ENCODE measurements around the gene CES3. TPM values are rescaled to one million over a fixed set of nuclear protein-coding genes. Genes with fewer than 3 reads are reported as not detected.
A peak's percentile ranks its signal among the peaks of the same experiment; 100 is the strongest.

CES3 gene
- total RNA-seq, 1 donor from 2014 or later: 1.7 TPM

GRCh38 chr16:67000384-67001351 lies 39.6 kb downstream of the CES3 start:
- peak; percentile 36 for DNase-seq (ENCODE audit: low read depth)

- DNase-seq (ENCODE audit: low read depth): no peak
Observed at GRCh38 chr16:67001726-67002125, 40.7 kb downstream of the CES3 start.

GRCh38 chr16:67006930-67007658 lies 46.0 kb downstream of the CES3 start:
- DNase-seq (ENCODE audit: low read depth): no peak

- DNase-seq (ENCODE audit: low read depth): no peak
Observed at GRCh38 chr16:67009158-67009557, 48.1 kb downstream of the CES3 start.

GRCh38 chr16:67011274-67011673 lies 50.2 kb downstream of the CES3 start:
- no peak for DNase-seq (ENCODE audit: low read depth)

- peak; percentile 56 for DNase-seq (ENCODE audit: low read depth)
Observed at GRCh38 chr16:67013233-67013822, 52.3 kb downstream of the CES3 start.

GRCh38 chr16:67013823-67014633 lies 53.0 kb downstream of the CES3 start:
- peak; percentile 70 for DNase-seq (ENCODE audit: low read depth)

- DNase-seq (ENCODE audit: low read depth): no peak
Observed at GRCh38 chr16:67014634-67015312, 53.7 kb downstream of the CES3 start.

GRCh38 chr16:67015313-67015731 lies 54.3 kb downstream of the CES3 start:
- DNase-seq (ENCODE audit: low read depth): no peak

- DNase-seq (ENCODE audit: low read depth): no peak
Observed at GRCh38 chr16:67016143-67016542, 55.1 kb downstream of the CES3 start.

GRCh38 chr16:67016681-67017420 lies 55.8 kb downstream of the CES3 start:
- no peak for DNase-seq (ENCODE audit: low read depth)

GRCh38 chr16:67017421-67017750 lies 56.3 kb downstream of the CES3 start:
- no peak for DNase-seq (ENCODE audit: low read depth)

- peak; percentile 85 for DNase-seq (ENCODE audit: low read depth)
Observed at GRCh38 chr16:67017810-67018488, 56.9 kb downstream of the CES3 start.

GRCh38 chr16:67019171-67019570 lies 58.1 kb downstream of the CES3 start:
- DNase-seq (ENCODE audit: low read depth): no peak

- DNase-seq (ENCODE audit: low read depth): no peak
Observed at GRCh38 chr16:67021321-67021720, 60.3 kb downstream of the CES3 start.

- no peak for DNase-seq (ENCODE audit: low read depth)
Observed at GRCh38 chr16:67022531-67023214, 61.6 kb downstream of the CES3 start.

- DNase-seq (ENCODE audit: low read depth): no peak
Observed at GRCh38 chr16:67023689-67024088, 62.6 kb downstream of the CES3 start.

All from myocyte (in vitro differentiated cells).